Measurements from ENCODE around the gene ZBTB6. TPM values are rescaled to one million over a fixed set of nuclear protein-coding genes. Genes with fewer than 3 reads are reported as not detected.
"Not testable (repeated sequence)": the region's sequence is repeated elsewhere in the genome, so short reads cannot be mapped to it uniquely, and the experiment has no call there.

The ZBTB6 gene
- total RNA-seq, 2 donors from 2014 or later: 6.5 to 10.3 TPM

DNA sequence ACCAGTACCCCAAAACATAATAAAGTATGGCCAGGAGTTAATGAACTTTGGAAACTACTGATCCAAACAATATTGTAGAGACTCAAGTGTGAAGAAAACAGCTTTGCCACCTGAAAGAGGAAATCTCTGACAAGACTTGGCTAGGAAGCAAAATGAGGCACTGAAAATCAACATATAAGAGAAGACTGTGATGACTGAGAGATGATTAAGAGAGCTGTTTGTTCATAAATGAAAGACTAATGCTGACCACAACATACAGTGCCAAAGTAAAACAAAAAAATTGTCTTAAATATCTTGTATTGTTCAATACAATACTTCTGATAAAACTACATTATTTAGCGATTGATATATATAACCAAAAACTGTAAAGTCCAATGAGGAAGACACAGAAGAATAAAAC is 15.2 kb downstream of the ZBTB6 start:
- no peak for DNase-seq (ENCODE audit: low spot score)
- intact Hi-C loops (cut with DNase I): no loop called here
- H3K27ac ChIP-seq: no peak overlapping the region
- H3K4me3 ChIP-seq: no peak overlapping the region
- no peaks in the 10 kb centered on the region for H3K36me3 ChIP-seq
- WGBS: 97% methylated on average over 1 of the region's 1 CpG
- TF ChIP-seq POLR2A (IDR thresholded peaks at IDR 0.05) (no peak), POLR2AphosphoS5 (IDR thresholded peaks at IDR 0.05) (no peak)
- TF ChIP-seq, protein P1, sequence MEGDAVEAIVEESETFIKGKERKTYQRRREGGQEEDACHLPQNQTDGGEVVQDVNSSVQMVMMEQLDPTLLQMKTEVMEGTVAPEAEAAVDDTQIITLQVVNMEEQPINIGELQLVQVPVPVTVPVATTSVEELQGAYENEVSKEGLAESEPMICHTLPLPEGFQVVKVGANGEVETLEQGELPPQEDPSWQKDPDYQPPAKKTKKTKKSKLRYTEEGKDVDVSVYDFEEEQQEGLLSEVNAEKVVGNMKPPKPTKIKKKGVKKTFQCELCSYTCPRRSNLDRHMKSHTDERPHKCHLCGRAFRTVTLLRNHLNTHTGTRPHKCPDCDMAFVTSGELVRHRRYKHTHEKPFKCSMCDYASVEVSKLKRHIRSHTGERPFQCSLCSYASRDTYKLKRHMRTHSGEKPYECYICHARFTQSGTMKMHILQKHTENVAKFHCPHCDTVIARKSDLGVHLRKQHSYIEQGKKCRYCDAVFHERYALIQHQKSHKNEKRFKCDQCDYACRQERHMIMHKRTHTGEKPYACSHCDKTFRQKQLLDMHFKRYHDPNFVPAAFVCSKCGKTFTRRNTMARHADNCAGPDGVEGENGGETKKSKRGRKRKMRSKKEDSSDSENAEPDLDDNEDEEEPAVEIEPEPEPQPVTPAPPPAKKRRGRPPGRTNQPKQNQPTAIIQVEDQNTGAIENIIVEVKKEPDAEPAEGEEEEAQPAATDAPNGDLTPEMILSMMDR (IDR thresholded peaks at IDR 0.05): no peak
- H3K27me3 ChIP-seq (replicated peaks; ENCODE audit: insufficient read depth): no peaks in the 10 kb centered on the region
- H3K9me3 ChIP-seq: no peaks in the 10 kb centered on the region
- no peaks in the 10 kb centered on the region for H3K4me1 ChIP-seq (replicated peaks)

DNA sequence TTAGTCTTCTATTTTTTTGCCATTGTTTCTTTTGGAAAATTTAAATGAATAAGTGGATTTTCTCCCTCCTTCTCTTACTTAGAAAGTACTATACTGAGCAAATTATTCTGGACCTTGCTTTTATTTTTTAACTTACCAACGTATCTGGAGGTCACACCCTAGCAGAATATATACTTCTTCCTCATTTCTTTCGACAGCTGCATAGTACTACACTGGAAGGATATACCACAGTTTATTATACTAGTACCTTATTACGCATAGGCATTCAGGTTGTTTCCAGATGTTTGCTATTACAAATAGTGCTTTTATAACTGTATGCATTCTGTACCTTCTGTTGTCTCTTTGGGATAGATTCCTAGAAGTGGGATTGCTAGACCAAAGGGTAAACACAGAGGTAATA is 24.6 kb downstream of the ZBTB6 start:
- H3K36me3 ChIP-seq: peaks cover 0 to 6% of the 10 kb centered on the region in 2 donors
- no peaks in the 10 kb centered on the region for H3K4me1 ChIP-seq (replicated peaks)
- no peak overlapping the region for H3K27ac ChIP-seq
- intact Hi-C loops (cut with DNase I): no loop called here
- TF ChIP-seq POLR2A (IDR thresholded peaks at IDR 0.05): no peak
- TF ChIP-seq, protein P1 (IDR thresholded peaks at IDR 0.05): no peak
- TF ChIP-seq POLR2AphosphoS5 (IDR thresholded peaks at IDR 0.05): no peak
- WGBS: 82% methylated on average over 3 of the region's 3 CpGs
- no peak overlapping the region for H3K4me3 ChIP-seq
- DNase-seq (ENCODE audit: low spot score): no peak
- no peaks in the 10 kb centered on the region for H3K9me3 ChIP-seq
- H3K27me3 ChIP-seq (replicated peaks; ENCODE audit: insufficient read depth): no peaks in the 10 kb centered on the region

DNA sequence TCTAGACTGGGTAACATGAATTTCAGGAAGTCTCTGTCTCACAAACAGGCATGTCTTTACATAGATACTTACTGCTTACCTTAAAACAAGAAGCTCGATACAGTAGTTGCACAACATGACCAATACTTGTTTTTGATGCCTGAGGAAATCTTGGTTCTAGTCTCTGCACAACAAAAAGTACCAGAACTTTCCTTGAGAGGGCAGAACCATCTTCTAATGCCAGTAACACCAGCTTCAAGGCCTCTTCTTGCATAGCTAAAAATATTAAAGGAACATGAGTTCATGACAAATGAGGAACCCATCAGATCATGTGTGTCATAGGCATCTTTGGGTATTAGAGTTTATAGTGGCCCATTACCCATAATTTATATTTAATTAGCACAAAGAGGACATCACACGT is 30.0 kb downstream of the ZBTB6 start:
- no peak for DNase-seq (ENCODE audit: low spot score)
- TF ChIP-seq, protein P1 (IDR thresholded peaks at IDR 0.05): no peak
- TF ChIP-seq POLR2A (IDR thresholded peaks at IDR 0.05) (no peak), POLR2AphosphoS5 (IDR thresholded peaks at IDR 0.05) (no peak)
- intact Hi-C loops (cut with DNase I): no loop called here
- 94% methylated on average over 2 of the region's 2 CpGs for WGBS
- no peaks in the 10 kb centered on the region for H3K4me1 ChIP-seq (replicated peaks)
- no peak overlapping the region for H3K4me3 ChIP-seq
- no peak overlapping the region for H3K27ac ChIP-seq
- no peaks in the 10 kb centered on the region for H3K9me3 ChIP-seq
- H3K36me3 ChIP-seq: no peaks in the 10 kb centered on the region
- H3K27me3 ChIP-seq (replicated peaks; ENCODE audit: insufficient read depth): no peaks in the 10 kb centered on the region

DNA sequence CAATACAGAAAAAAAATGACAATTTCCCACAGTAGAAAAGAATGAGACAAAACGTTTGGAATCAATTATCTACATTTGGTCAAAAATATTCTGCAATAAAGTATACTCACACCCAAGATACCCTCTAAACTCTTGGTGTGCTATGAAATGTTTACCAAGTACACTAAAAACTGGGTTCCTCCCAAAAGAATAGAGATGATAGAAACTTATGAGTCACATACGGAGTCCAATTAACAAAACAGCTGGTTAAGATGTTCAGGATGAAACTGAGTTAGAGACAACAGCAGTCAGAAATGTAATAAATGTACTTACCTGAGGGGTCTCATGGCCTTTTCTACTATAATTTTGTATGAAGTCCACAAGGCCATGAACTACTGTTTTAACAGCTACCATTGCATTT is 33.7 kb downstream of the ZBTB6 start:
- 75% methylated on average over 2 of the region's 2 CpGs for WGBS
- intact Hi-C loops (cut with DNase I): no loop called here
- peaks cover 0 to 3% of the 10 kb centered on the region in 2 donors for H3K36me3 ChIP-seq
- no peak for DNase-seq (ENCODE audit: low spot score)
- H3K4me1 ChIP-seq (replicated peaks): no peaks in the 10 kb centered on the region
- H3K27me3 ChIP-seq (replicated peaks; ENCODE audit: insufficient read depth): no peaks in the 10 kb centered on the region
- no peak overlapping the region for H3K4me3 ChIP-seq
- TF ChIP-seq, protein P1 (IDR thresholded peaks at IDR 0.05): no peak
- TF ChIP-seq POLR2AphosphoS5 (IDR thresholded peaks at IDR 0.05) (no peak), POLR2A (IDR thresholded peaks at IDR 0.05) (no peak)
- H3K9me3 ChIP-seq: no peaks in the 10 kb centered on the region
- no peak overlapping the region for H3K27ac ChIP-seq

DNA sequence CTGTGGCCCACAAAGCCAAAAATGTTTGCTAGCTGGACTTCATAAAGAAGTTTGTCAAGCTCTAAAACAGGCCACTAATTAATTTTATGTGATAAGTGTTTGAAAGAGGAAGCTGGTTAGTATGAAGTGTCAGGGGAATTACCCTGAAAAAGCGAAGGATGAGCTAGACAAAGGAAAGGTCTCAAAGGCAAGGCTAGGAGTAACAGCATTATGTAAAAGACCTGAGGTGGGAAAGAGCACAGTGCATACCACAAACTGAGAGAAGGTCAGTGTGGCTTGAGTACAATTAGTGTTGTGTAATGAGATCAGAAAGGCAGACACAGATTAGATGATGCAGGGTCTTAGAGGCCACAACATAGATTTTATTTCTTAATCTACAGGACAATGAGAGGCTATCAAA is 37.6 kb downstream of the ZBTB6 start:
- peaks cover 0 to 3% of the 10 kb centered on the region in 2 donors for H3K36me3 ChIP-seq
- WGBS: 81% methylated on average over 1 of the region's 1 CpG
- no peaks in the 10 kb centered on the region for H3K4me1 ChIP-seq (replicated peaks)
- no peak overlapping the region for H3K27ac ChIP-seq
- no peak for DNase-seq (ENCODE audit: low spot score)
- TF ChIP-seq POLR2AphosphoS5 (IDR thresholded peaks at IDR 0.05): no peak
- TF ChIP-seq, protein P1 (IDR thresholded peaks at IDR 0.05): no peak
- TF ChIP-seq POLR2A (IDR thresholded peaks at IDR 0.05): no peak
- H3K9me3 ChIP-seq: no peaks in the 10 kb centered on the region
- intact Hi-C loops (cut with DNase I): no loop called here
- H3K27me3 ChIP-seq (replicated peaks; ENCODE audit: insufficient read depth): no peaks in the 10 kb centered on the region
- no peak overlapping the region for H3K4me3 ChIP-seq

DNA sequence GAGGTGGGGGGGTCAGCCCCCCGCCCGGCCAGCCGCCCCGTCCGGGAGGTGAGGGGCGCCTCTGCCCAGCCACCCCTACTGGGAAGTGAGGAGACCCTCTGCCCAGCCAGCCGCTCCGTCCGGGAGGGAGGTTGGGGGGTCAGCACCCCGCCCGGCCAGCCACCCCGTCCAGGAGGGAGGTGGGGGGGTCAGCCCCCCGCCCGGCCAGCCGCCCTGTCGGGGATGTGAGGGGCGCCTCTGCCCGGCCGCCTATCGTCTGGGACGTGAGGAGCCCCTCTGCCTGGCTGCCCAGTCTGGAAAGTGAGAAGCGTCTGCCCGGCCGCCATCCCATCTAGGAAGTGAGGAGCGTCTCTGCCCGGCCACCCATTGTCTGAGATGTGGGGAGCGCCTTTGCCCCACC is 45.8 kb downstream of the ZBTB6 start:
- H3K4me3 ChIP-seq; H3K27me3 ChIP-seq (replicated peaks; ENCODE audit: insufficient read depth); H3K36me3 ChIP-seq; intact Hi-C loops (cut with DNase I); H3K9me3 ChIP-seq; H3K27ac ChIP-seq; DNase-seq (ENCODE audit: low spot score); H3K4me1 ChIP-seq (replicated peaks): not testable (repeated sequence)
- no CpG with 5 or more reads among the region's 27 CpGs for WGBS

Data from prostate gland (tissue), 2 donors.